ENCODE data around the gene ZMYND11. TPM values are rescaled to one million over a fixed set of nuclear protein-coding genes. Genes with fewer than 3 reads are reported as not detected.

The ZMYND11 gene
- total and polyA plus RNA-seq, 2 donors (not counting 1 experiment from before 2014, with no cell fraction given): 17.3 to 50.1 TPM

DNA sequence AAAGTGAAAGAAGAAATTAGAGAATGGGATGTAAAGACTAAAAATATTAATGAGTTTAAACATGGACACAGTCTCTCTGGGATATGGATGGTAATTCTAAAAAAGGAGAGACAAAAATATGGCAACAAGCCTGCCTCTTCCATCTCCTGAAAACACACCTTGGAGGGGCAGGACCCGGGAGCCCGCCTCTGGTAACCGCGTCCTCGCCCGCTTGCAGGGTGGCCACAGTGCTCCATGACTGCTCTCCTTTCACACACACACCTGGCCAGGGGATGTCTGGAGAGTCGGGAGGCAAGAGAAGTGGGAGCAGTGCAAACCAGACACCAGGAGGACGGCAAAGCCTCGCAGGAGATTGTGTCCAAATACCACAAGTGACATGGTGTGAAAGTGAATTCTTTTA, 166.3 kb downstream of the ZMYND11 start:
- ChIA-PET POLR2A (no interaction called here), CTCF (no interaction called here)
- H3K4me1 Mint-ChIP-seq: peaks cover 61% of the 10 kb centered on the region
- Histone ChIP-seq H3K9ac (ENCODE audit: low read length) (no peak overlapping the region), H3K4me1 (ENCODE audit: control insufficient read depth in 2 of 2, insufficient read depth in 2 of 2, low read length in 2 of 2) (peaks cover 43 to 56% of the 10 kb centered on the region in 2 donors), H3K4me2 (replicated peaks; ENCODE audit: low read depth, low read length, poor library complexity, severe bottlenecking) (no peak overlapping the region), H3K27me3 (replicated peaks in 1 of 4; ENCODE audit: control extremely low read depth in 1 of 4, control insufficient read depth in 3 of 4, insufficient read depth in 4 of 4, low read length in 3 of 4) (no peaks in the 10 kb centered on the region), H3K27ac (ENCODE audit: low read length in 2 of 2) (peak overlapping the region in 1 of 2 donors; percentile 65), H3K4me3 (ENCODE audit: control extremely low read depth in 1 of 5, extremely low read depth in 1 of 5, insufficient read depth in 1 of 5, low read depth in 2 of 5, low read length in 4 of 5) (no peak overlapping the region), H4K20me1 (ENCODE audit: control insufficient read depth, insufficient read depth, low read length, poor library complexity, severe bottlenecking) (no peaks in the 10 kb centered on the region), H2AFZ (ENCODE audit: insufficient read depth, low read depth, low read length, poor library complexity, severe bottlenecking) (no peak overlapping the region), H3K79me2 (ENCODE audit: control insufficient read depth, insufficient read depth, low read length) (peaks cover 29% of the 10 kb centered on the region), H3K36me3 (replicated peaks in 1 of 2; ENCODE audit: control extremely low read depth in 1 of 2, control insufficient read depth in 1 of 2, extremely low read depth in 1 of 2, insufficient read depth in 2 of 2, low read length in 1 of 2) (no peaks in the 10 kb centered on the region), H3K9me3 (ENCODE audit: control extremely low read depth in 1 of 3, control insufficient read depth in 2 of 3, insufficient read depth in 1 of 3, low read length in 2 of 3) (no peaks in the 10 kb centered on the region)
- no peak for ATAC-seq (ENCODE audit: low read depth)
- intact Hi-C loops (cut with micrococcal nuclease): no loop called here
- WGBS (ENCODE audit: insufficient coverage): 100% methylated on average over 3 of the region's 9 CpGs
- no peaks in the 10 kb centered on the region for H3K27me3 Mint-ChIP-seq
- no peak overlapping the region for H3K4me3 Mint-ChIP-seq
- no peak for DNase-seq
- no peak for TF ChIP-seq EZH2 (IDR thresholded peaks at IDR 0.05; ENCODE audit: borderline replicate concordance, insufficient read depth, low read depth, low read length, poor library complexity, severe bottlenecking)
- TF ChIP-seq, protein P1, sequence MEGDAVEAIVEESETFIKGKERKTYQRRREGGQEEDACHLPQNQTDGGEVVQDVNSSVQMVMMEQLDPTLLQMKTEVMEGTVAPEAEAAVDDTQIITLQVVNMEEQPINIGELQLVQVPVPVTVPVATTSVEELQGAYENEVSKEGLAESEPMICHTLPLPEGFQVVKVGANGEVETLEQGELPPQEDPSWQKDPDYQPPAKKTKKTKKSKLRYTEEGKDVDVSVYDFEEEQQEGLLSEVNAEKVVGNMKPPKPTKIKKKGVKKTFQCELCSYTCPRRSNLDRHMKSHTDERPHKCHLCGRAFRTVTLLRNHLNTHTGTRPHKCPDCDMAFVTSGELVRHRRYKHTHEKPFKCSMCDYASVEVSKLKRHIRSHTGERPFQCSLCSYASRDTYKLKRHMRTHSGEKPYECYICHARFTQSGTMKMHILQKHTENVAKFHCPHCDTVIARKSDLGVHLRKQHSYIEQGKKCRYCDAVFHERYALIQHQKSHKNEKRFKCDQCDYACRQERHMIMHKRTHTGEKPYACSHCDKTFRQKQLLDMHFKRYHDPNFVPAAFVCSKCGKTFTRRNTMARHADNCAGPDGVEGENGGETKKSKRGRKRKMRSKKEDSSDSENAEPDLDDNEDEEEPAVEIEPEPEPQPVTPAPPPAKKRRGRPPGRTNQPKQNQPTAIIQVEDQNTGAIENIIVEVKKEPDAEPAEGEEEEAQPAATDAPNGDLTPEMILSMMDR (IDR thresholded peaks at IDR 0.05): no peak
- H3K9me3 Mint-ChIP-seq (ENCODE audit: insufficient read depth): no peaks in the 10 kb centered on the region
- H3K27ac Mint-ChIP-seq: peak overlapping the region; percentile 43

Small RNAs within 50 kb of the gene (small RNA-seq; reads per million reads assigned to genes)
- gene RNA5SP297 (ENCODE audit: insufficient read length, low read depth, low replicate concordance) (not detected), gene RNA5SP298 (ENCODE audit: insufficient read length, low read depth, low replicate concordance) (not detected)

Other genes with a start within 250 kb of the ZMYND11 start
- gene TUBB8, start 86.2 kb upstream of the ZMYND11 start, total RNA-seq: 0.75 and 0.84 TPM in 2 replicates
- gene TUBB8, start 86.2 kb upstream of the ZMYND11 start, polyA plus RNA-seq: 0.64 and 2.0 TPM in 2 replicates